ENCODE data around the gene TNPO3. TPM values are rescaled to one million over a fixed set of nuclear protein-coding genes. Genes with fewer than 3 reads are reported as not detected.

Gene TNPO3
- polyA plus RNA-seq, 1 donor from 2014 or later: 47.7 TPM

DNA sequence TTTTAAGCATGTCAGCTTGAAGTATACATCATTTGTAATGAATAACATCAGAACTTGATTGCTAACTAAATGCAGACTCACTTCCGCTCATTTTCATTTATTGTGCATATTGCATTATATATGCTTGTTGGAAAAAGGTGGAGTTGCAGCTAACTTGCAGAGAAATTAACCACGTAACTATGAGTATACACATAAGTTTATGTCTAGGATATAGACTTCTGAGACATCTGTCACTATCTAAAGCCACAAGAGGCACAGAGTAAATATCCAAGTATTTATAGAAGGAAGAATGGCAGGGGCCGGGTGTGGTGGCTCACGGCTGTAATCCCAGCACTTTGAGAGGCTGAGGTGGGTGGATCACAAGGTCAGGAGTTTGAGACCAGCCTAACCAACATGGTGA lies 47.3 kb downstream of the TNPO3 start:
- no peaks in the 10 kb centered on the region for H3F3A ChIP-seq (ENCODE audit: insufficient read depth, low read length, poor library complexity, severe bottlenecking)
- H3K9me2 ChIP-seq (ENCODE audit: insufficient read depth, low read length): no peaks in the 10 kb centered on the region
- H4K20me1 ChIP-seq (ENCODE audit: insufficient read depth): no peaks in the 10 kb centered on the region
- TF ChIP-seq RAD21 (conservative IDR thresholded peaks at IDR 0.05) (no peak), EP300 (conservative IDR thresholded peaks at IDR 0.05; ENCODE audit: poor library complexity, severe bottlenecking) (no peak), REST (IDR thresholded peaks at IDR 0.05; ENCODE audit: borderline replicate concordance) (no peak), MXI1 (conservative IDR thresholded peaks at IDR 0.05; ENCODE audit: poor library complexity, severe bottlenecking) (no peak), TAF1 (IDR thresholded peaks at IDR 0.05; ENCODE audit: low read depth) (no peak), EZH2 (IDR thresholded peaks at IDR 0.05; ENCODE audit: borderline replicate concordance, insufficient read depth, low read length, poor library complexity, severe bottlenecking) (no peak), CTCF (IDR thresholded peaks at IDR 0.05; ENCODE audit: poor library complexity, severe bottlenecking) (no peak), SMC3 (conservative IDR thresholded peaks at IDR 0.05; ENCODE audit: poor library complexity) (no peak), POLR2AphosphoS5 (IDR thresholded peaks at IDR 0.05) (no peak)
- H3K4me3 ChIP-seq (ENCODE audit: low read length): no peak overlapping the region
- no peak overlapping the region for H3K9ac ChIP-seq (ENCODE audit: low read length)
- no peak overlapping the region for H2AFZ ChIP-seq (ENCODE audit: low read depth, low read length)
- H3K9me3 ChIP-seq (ENCODE audit: low read length): no peaks in the 10 kb centered on the region
- H3K36me3 ChIP-seq (ENCODE audit: insufficient read depth, low read length): no peaks in the 10 kb centered on the region
- peaks cover 5% of the 10 kb centered on the region for H3K79me2 ChIP-seq (replicated peaks; ENCODE audit: insufficient read depth, low read length)
- H3K27me3 ChIP-seq (ENCODE audit: insufficient read depth, low read depth, low read length): no peaks in the 10 kb centered on the region
- H3K27ac ChIP-seq (ENCODE audit: low read length): no peak overlapping the region
- no peak overlapping the region for H3K4me2 ChIP-seq (ENCODE audit: low read length)

GRCh38 chr7:129006636-129007414 lies 48.1 kb downstream of the TNPO3 start:
- no peaks in the 10 kb centered on the region for H3F3A ChIP-seq (ENCODE audit: insufficient read depth, low read length, poor library complexity, severe bottlenecking)
- H3K9me3 ChIP-seq (ENCODE audit: low read length): no peaks in the 10 kb centered on the region
- TF ChIP-seq TAF1 (IDR thresholded peaks at IDR 0.05; ENCODE audit: low read depth): no peak
- H3K4me3 ChIP-seq (ENCODE audit: low read length): no peak overlapping the region
- no peaks in the 10 kb centered on the region for H3K36me3 ChIP-seq (ENCODE audit: insufficient read depth, low read length)
- H3K4me2 ChIP-seq (ENCODE audit: low read length): no peak overlapping the region
- no peaks in the 10 kb centered on the region for H3K79me2 ChIP-seq (replicated peaks; ENCODE audit: insufficient read depth, low read length)
- H3K9me2 ChIP-seq (ENCODE audit: insufficient read depth, low read length): no peaks in the 10 kb centered on the region
- H4K20me1 ChIP-seq (ENCODE audit: insufficient read depth): no peaks in the 10 kb centered on the region
- no peak overlapping the region for H3K9ac ChIP-seq (ENCODE audit: low read length)
- H3K27ac ChIP-seq (ENCODE audit: low read length): no peak overlapping the region
- H3K27me3 ChIP-seq (ENCODE audit: insufficient read depth, low read depth, low read length): no peaks in the 10 kb centered on the region
- H2AFZ ChIP-seq (ENCODE audit: low read depth, low read length): no peak overlapping the region

Measured in neural cell (in vitro differentiated cells).